ENCODE data around the gene NCKAP5L. TPM values are rescaled to one million over a fixed set of nuclear protein-coding genes. Genes with fewer than 3 reads are reported as not detected.

NCKAP5L gene
- total and polyA plus RNA-seq, 9 of the 15 experiments (the other 6 are each of a cell fraction or from before 2014, with no cell fraction given): 0.01 to 14.4 (median 3.7) TPM

- TF ChIP-seq REST (IDR thresholded peaks at IDR 0.05; ENCODE audit: borderline replicate concordance) (no peak), REST (CRISPR knock-in tag; IDR thresholded peaks at IDR 0.05; ENCODE audit: low read depth) (no peak), CHD1 (IDR thresholded peaks at IDR 0.05; ENCODE audit: low read length) (no peak), ZNF174 (CRISPR knock-in tag; IDR thresholded peaks at IDR 0.05) (no peak), HINFP (tag; conservative IDR thresholded peaks at IDR 0.05; ENCODE audit: low read depth) (no peak), GMEB1 (CRISPR knock-in tag; IDR thresholded peaks at IDR 0.05) (no peak), ZNF512 (tag; IDR thresholded peaks at IDR 0.05) (no peak), NFIC (IDR thresholded peaks at IDR 0.05) (peak; percentile 58), CHD4 (IDR thresholded peaks at IDR 0.05; ENCODE audit: insufficient read depth, insufficient replicate concordance, low read depth, low read length, poor library complexity, severe bottlenecking) (no peak), RAD51 (IDR thresholded peaks at IDR 0.05; ENCODE audit: borderline replicate concordance, low read depth) (no peak; the same call in 1 of the 2 replicates), ATF3 (IDR thresholded peaks at IDR 0.05) (peak; percentile 90), ATF3 (CRISPR knock-in tag; conservative IDR thresholded peaks at IDR 0.05) (peak; percentile 81), BACH1 (tag; IDR thresholded peaks at IDR 0.05) (no peak)
Measured at GRCh38 chr12:49741882-49742620, 86.2 kb downstream of the NCKAP5L start (continued).

Measured in K562 (cell line).